ENCODE data around the gene CTNND2. TPM values are rescaled to one million over a fixed set of nuclear protein-coding genes. Genes with fewer than 3 reads are reported as not detected.
"Not testable (repeated sequence)": the region's sequence is repeated elsewhere in the genome, so short reads cannot be mapped to it uniquely, and the experiment has no call there.

CTNND2 gene
- total and polyA plus RNA-seq, 9 of the 15 experiments (the other 6 are each of a cell fraction or from before 2014, with no cell fraction given) = 0.03 to 0.35 TPM; not detected in 7

- H3K9me1 ChIP-seq (ENCODE audit: control insufficient read depth, insufficient read depth, low read length); H3K9ac ChIP-seq (ENCODE audit: insufficient read depth in 1 of 2, low read depth in 2 of 2, low read length in 2 of 2); H3K27me3 ChIP-seq (ENCODE audit: control insufficient read depth in 2 of 2, insufficient read depth in 2 of 2, low read length in 2 of 2); in situ Hi-C loops (cut with MboI); H3K4me3 ChIP-seq; H2AFZ ChIP-seq (ENCODE audit: low read depth, low read length); H3K9me3 ChIP-seq (replicated peaks; ENCODE audit: control insufficient read depth, insufficient read depth, low read depth, low read length); H3K36me3 ChIP-seq (ENCODE audit: control insufficient read depth, insufficient read depth, low read length); H3K4me1 ChIP-seq (replicated peaks in 1 of 2; ENCODE audit: control insufficient read depth in 2 of 2, insufficient read depth in 2 of 2, low read length in 2 of 2); H3K4me2 ChIP-seq (ENCODE audit: insufficient read depth, low read length); ATAC-seq; H3K27ac ChIP-seq (ENCODE audit: extremely low read depth, low read depth, low read length); H3K79me2 ChIP-seq (ENCODE audit: control insufficient read depth, insufficient read depth, low read length); H4K20me1 ChIP-seq (replicated peaks; ENCODE audit: control insufficient read depth, insufficient read depth, low read length); intact Hi-C loops (cut with micrococcal nuclease); CTCF ChIA-PET (ENCODE audit: low intra/inter-chr PET ratio); FAIRE-seq; BruUV-seq (replicated peaks); DNase-seq (ENCODE audit: extremely low read depth in 1 of 4, low spot score in 3 of 4): not testable (repeated sequence)
- POLR2A ChIA-PET = interaction anchor here (1.9 kb wide), 1 partner anchor 11 kb away, joined by 4 read pairs; no protein-coding TSS in a partner anchor
- WGBS (ENCODE audit: insufficient coverage, low coverage, missing lambda C conversion rate) = 4% methylated on average over 1 of the region's 1 CpG
These were observed 838.5 kb downstream of the CTNND2 start for GRCh38 chr5:11065723-11066122.

GRCh38 chr5:11064763-11065450 lies 839.3 kb downstream of the CTNND2 start:
- ChIA-PET CTCF (ENCODE audit: low intra/inter-chr PET ratio) (no interaction called here), POLR2A (interaction anchor here (1.9 kb wide), 1 partner anchor 10 kb away, joined by 4 read pairs; no protein-coding TSS in a partner anchor)
- no peak overlapping the region for H2AFZ ChIP-seq (ENCODE audit: low read depth, low read length)
- H3K4me2 ChIP-seq (ENCODE audit: insufficient read depth, low read length) = no peak overlapping the region
- no TSS peak for BruUV-seq (replicated peaks)
- H3K27me3 ChIP-seq (ENCODE audit: control insufficient read depth in 2 of 2, insufficient read depth in 2 of 2, low read length in 2 of 2) = no peaks in the 10 kb centered on the region
- H3K4me3 ChIP-seq = no peak overlapping the region
- no peaks in the 10 kb centered on the region for H3K4me1 ChIP-seq (replicated peaks in 1 of 2; ENCODE audit: control insufficient read depth in 2 of 2, insufficient read depth in 2 of 2, low read length in 2 of 2)
- WGBS (ENCODE audit: insufficient coverage, low coverage, missing lambda C conversion rate) = 0% methylated on average over 4 of the region's 4 CpGs
- no peaks in the 10 kb centered on the region for H3K79me2 ChIP-seq (ENCODE audit: control insufficient read depth, insufficient read depth, low read length)
- H3K36me3 ChIP-seq (ENCODE audit: control insufficient read depth, insufficient read depth, low read length) = no peaks in the 10 kb centered on the region
- H3K9ac ChIP-seq (ENCODE audit: insufficient read depth in 1 of 2, low read depth in 2 of 2, low read length in 2 of 2) = no peak overlapping the region
- H3K9me3 ChIP-seq (replicated peaks; ENCODE audit: control insufficient read depth, insufficient read depth, low read depth, low read length) = no peaks in the 10 kb centered on the region
- in situ Hi-C loops (cut with MboI) (no loop called here), intact Hi-C loops (cut with micrococcal nuclease) (no loop called here)
- H3K9me1 ChIP-seq (ENCODE audit: control insufficient read depth, insufficient read depth, low read length) = no peaks in the 10 kb centered on the region
- no peak for FAIRE-seq
- H3K27ac ChIP-seq (ENCODE audit: extremely low read depth, low read depth, low read length) = no peak overlapping the region
- ATAC-seq = no peak
- no peaks in the 10 kb centered on the region for H4K20me1 ChIP-seq (replicated peaks; ENCODE audit: control insufficient read depth, insufficient read depth, low read length)
- no peak for DNase-seq (ENCODE audit: extremely low read depth in 1 of 4, low spot score in 3 of 4)
- TF ChIP-seq POLR3G (IDR thresholded peaks at IDR 0.05; ENCODE audit: extremely low read depth, insufficient read length, insufficient replicate concordance) = no peak
- no peak for TF ChIP-seq GMEB1 (CRISPR knock-in tag; IDR thresholded peaks at IDR 0.05)
- no peak for TF ChIP-seq ZNF232 (CRISPR knock-in tag; IDR thresholded peaks at IDR 0.05)
- TF ChIP-seq ZNF263 (CRISPR knock-in tag; IDR thresholded peaks at IDR 0.05; ENCODE audit: borderline replicate concordance) = no peak
- TF ChIP-seq THAP12 (CRISPR knock-in tag; IDR thresholded peaks at IDR 0.05) = no peak
- no peak for TF ChIP-seq ZNF780A (CRISPR knock-in tag; IDR thresholded peaks at IDR 0.05)
- TF ChIP-seq ATF2 (CRISPR knock-in tag; IDR thresholded peaks at IDR 0.05) = no peak
- no peak for TF ChIP-seq ZBTB8A (IDR thresholded peaks at IDR 0.05; ENCODE audit: partially characterized antibody)
- no peak for TF ChIP-seq EP300 (IDR thresholded peaks at IDR 0.05; ENCODE audit: low read length)
- no peak for TF ChIP-seq HDAC6 (IDR thresholded peaks at IDR 0.05; ENCODE audit: low read depth, low read length)

Measured in K562 (cell line).